Ovary (tissue), 3 donors: ENCODE measurements around the gene CPT1C.

Experiments
- CTCF ChIP-seq, 3 donors: fragments of 450-650 bp in 2 of 3; fragments of 200-600 bp in 1 of 3; IDR thresholded peaks; one replicate each; pipeline versions ENCODE4 v1.5.1 to v1.8.0; 2016 to 2022; ENCODE audit warnings: antibody characterized with exemption in 3 of 3, mild to moderate bottlenecking in 1 of 3
- POLR2A ChIP-seq: fragments of 450-650 bp; IDR thresholded peaks from one replicate; pipeline ENCODE4 v1.6.1; 2017; ENCODE audit warnings: antibody characterized with exemption, mild to moderate bottlenecking, moderate library complexity
- donor health status: DM: no; HTN: no; CAD: no.

- TF ChIP-seq POLR2A (no peak), CTCF (IDR thresholded peaks at IDR 0.05) (peak in 1 of 3 donors; percentile 32)
Measured at GRCh38 chr19:49689133-49690078, 1.5 kb upstream of the CPT1C start, which contains the start of gene ADM5.
